KOPT-K1 (cell line): Measurements from ENCODE around the gene ZNF3.
A peak's percentile ranks its signal among the peaks of the same experiment; 100 is the strongest.

Source experiments
- H3K27ac ChIP-seq: fragments of 200-600 bp; sonication (generic); 2 replicates; pipeline ENCODE4 v1.5.1; 2016; ENCODE audit warnings: antibody characterized with exemption, mild to moderate bottlenecking, low read depth, low read length; ENCODE audit not compliant: poor library complexity, severe bottlenecking
- H3K36me3 ChIP-seq: fragments of 200-600 bp; sonication (generic); 2 replicates; pipeline ENCODE4 v1.5.1; 2017; ENCODE audit warnings: antibody characterized with exemption, mild to moderate bottlenecking, low read length, moderate library complexity; ENCODE audit not compliant: insufficient read depth
- H3K9me3 ChIP-seq: fragments of 200-600 bp; sonication (generic); 2 replicates; pipeline ENCODE4 v1.5.1; 2017; ENCODE audit warnings: antibody characterized with exemption, low read length, mild to moderate bottlenecking; ENCODE audit not compliant: insufficient read depth, poor library complexity, severe bottlenecking

The ZNF3 gene

GRCh38 chr7:100099452-100099851, 17.9 kb upstream of the ZNF3 start:
- Histone ChIP-seq H3K36me3 (peaks cover 71% of the 10 kb centered on the region), H3K9me3 (no peaks in the 10 kb centered on the region), H3K27ac (peak overlapping the region; percentile 100)

- Histone ChIP-seq H3K9me3 (no peaks in the 10 kb centered on the region), H3K36me3 (peaks cover 72% of the 10 kb centered on the region), H3K27ac (no peak overlapping the region)
Measured at GRCh38 chr7:100098913-100099312, 17.4 kb upstream of the ZNF3 start.

- Histone ChIP-seq H3K36me3 (peaks cover 95% of the 10 kb centered on the region), H3K27ac (no peak overlapping the region), H3K9me3 (no peaks in the 10 kb centered on the region)
Measured at GRCh38 chr7:100095704-100096103, 14.2 kb upstream of the ZNF3 start.

- H3K36me3 ChIP-seq: peaks cover 99% of the 10 kb centered on the region
- no peak overlapping the region for H3K27ac ChIP-seq
- no peaks in the 10 kb centered on the region for H3K9me3 ChIP-seq
Measured at GRCh38 chr7:100095289-100095688, 13.8 kb upstream of the ZNF3 start.

- peaks cover 87% of the 10 kb centered on the region for H3K36me3 ChIP-seq
- H3K9me3 ChIP-seq: no peaks in the 10 kb centered on the region
- H3K27ac ChIP-seq: no peak overlapping the region
Measured at GRCh38 chr7:100093925-100094486, 12.5 kb upstream of the ZNF3 start.

GRCh38 chr7:100093498-100093897, 12.0 kb upstream of the ZNF3 start:
- Histone ChIP-seq H3K36me3 (peaks cover 82% of the 10 kb centered on the region), H3K27ac (no peak overlapping the region), H3K9me3 (no peaks in the 10 kb centered on the region)

- Histone ChIP-seq H3K36me3 (peaks cover 78% of the 10 kb centered on the region), H3K27ac (no peak overlapping the region), H3K9me3 (no peaks in the 10 kb centered on the region)
Measured at GRCh38 chr7:100093054-100093453, 11.5 kb upstream of the ZNF3 start.

GRCh38 chr7:100091411-100092181, 10.1 kb upstream of the ZNF3 start:
- Histone ChIP-seq H3K9me3 (no peaks in the 10 kb centered on the region), H3K27ac (no peak overlapping the region), H3K36me3 (peaks cover 63% of the 10 kb centered on the region)

GRCh38 chr7:100090527-100091410, 9.2 kb upstream of the ZNF3 start:
- Histone ChIP-seq H3K36me3 (peaks cover 55% of the 10 kb centered on the region), H3K9me3 (no peaks in the 10 kb centered on the region), H3K27ac (no peak overlapping the region)

GRCh38 chr7:100089458-100090196, 8.1 kb upstream of the ZNF3 start:
- Histone ChIP-seq H3K36me3 (peaks cover 44% of the 10 kb centered on the region), H3K27ac (peak overlapping the region; percentile 80), H3K9me3 (no peaks in the 10 kb centered on the region)

GRCh38 chr7:100088621-100089457, 7.3 kb upstream of the ZNF3 start, which contains the start of gene COPS6:
Gene COPS6, plus strand, starts transcription at chr7:100088969. Its CDS starts 22 bp downstream, at chr7:100088991.
- H3K27ac ChIP-seq: peak within 1 kb of the TSS; percentile 80
- no peaks in the 10 kb centered on the region for H3K9me3 ChIP-seq
- H3K36me3 ChIP-seq: peaks cover 36% of the 10 kb centered on the region

- peak overlapping the region; percentile 80 for H3K27ac ChIP-seq
- peaks cover 29% of the 10 kb centered on the region for H3K36me3 ChIP-seq
- no peaks in the 10 kb centered on the region for H3K9me3 ChIP-seq
Measured at GRCh38 chr7:100088095-100088620, 6.6 kb upstream of the ZNF3 start.

- no peaks in the 10 kb centered on the region for H3K9me3 ChIP-seq
- H3K36me3 ChIP-seq: peaks cover 19% of the 10 kb centered on the region
- no peak overlapping the region for H3K27ac ChIP-seq
Measured at GRCh38 chr7:100087055-100087750, 5.7 kb upstream of the ZNF3 start.
